CMK (cell line): Measurements from ENCODE around the gene PTPN14.

Experiments
- DNase-seq: peaks from one replicate; pipeline ENCODE4 v3.0.0-alpha.2; 2010; ENCODE audit warnings: low read depth

The PTPN14 gene

GRCh38 chr1:214475331-214475730, 76.1 kb downstream of the PTPN14 start:
- no peak for DNase-seq

GRCh38 chr1:214474467-214474866, 76.9 kb downstream of the PTPN14 start:
- no peak for DNase-seq

GRCh38 chr1:214473862-214474261, 77.5 kb downstream of the PTPN14 start:
- DNase-seq: no peak

- DNase-seq: no peak
Observed at GRCh38 chr1:214473387-214473786, 78.0 kb downstream of the PTPN14 start.

GRCh38 chr1:214472364-214472763, 79.0 kb downstream of the PTPN14 start:
- no peak for DNase-seq

- DNase-seq: no peak
Observed at GRCh38 chr1:214471458-214471857, 79.9 kb downstream of the PTPN14 start.

- DNase-seq: no peak
Observed at GRCh38 chr1:214470132-214470531, 81.3 kb downstream of the PTPN14 start.

- no peak for DNase-seq
Observed at GRCh38 chr1:214469290-214469689, 82.1 kb downstream of the PTPN14 start.

- DNase-seq: no peak
Observed at GRCh38 chr1:214467078-214467585, 84.3 kb downstream of the PTPN14 start.

- DNase-seq: no peak
Observed at GRCh38 chr1:214466403-214467077, 84.9 kb downstream of the PTPN14 start.

GRCh38 chr1:214464445-214465287, 86.7 kb downstream of the PTPN14 start:
- DNase-seq: no peak

GRCh38 chr1:214463596-214463995, 87.8 kb downstream of the PTPN14 start:
- no peak for DNase-seq

GRCh38 chr1:214462882-214463281, 88.5 kb downstream of the PTPN14 start:
- no peak for DNase-seq

- DNase-seq: no peak
Observed at GRCh38 chr1:214461305-214461704, 90.1 kb downstream of the PTPN14 start.

- DNase-seq: no peak
Observed at GRCh38 chr1:214460304-214460916, 91.0 kb downstream of the PTPN14 start.

- no peak for DNase-seq
Observed at GRCh38 chr1:214459895-214460294, 91.5 kb downstream of the PTPN14 start.

- DNase-seq: no peak
Observed at GRCh38 chr1:214458541-214458940, 92.9 kb downstream of the PTPN14 start.

- no peak for DNase-seq
Observed at GRCh38 chr1:214455971-214456867, 95.2 kb downstream of the PTPN14 start.

GRCh38 chr1:214455479-214455878, 95.9 kb downstream of the PTPN14 start:
- no peak for DNase-seq

- no peak for DNase-seq
Observed at GRCh38 chr1:214454569-214455396, 96.6 kb downstream of the PTPN14 start.
